Progenitor cell of endocrine pancreas (in vitro differentiated cells): ENCODE data around the gene GSK3B. TPM values are rescaled to one million over a fixed set of nuclear protein-coding genes. Genes with fewer than 3 reads are reported as not detected.
"Not testable (repeated sequence)": the region's sequence is repeated elsewhere in the genome, so short reads cannot be mapped to it uniquely, and the experiment has no call there.

Source experiments
- DNase-seq: peaks from one replicate; pipeline ENCODE4 v3.0.0; 2021; ENCODE audit warnings: low spot score; ENCODE audit not compliant: unreplicated experiment
- H3K27ac Mint-ChIP-seq: 2 replicates; pipeline ENCODE4 v1.8.0; 2021; ENCODE audit warnings: mild to moderate bottlenecking, moderate library complexity, mixed read lengths
- H3K27me3 Mint-ChIP-seq: 2 replicates; pipeline ENCODE4 v1.8.0; 2021; ENCODE audit warnings: mixed read lengths
- H3K36me3 Mint-ChIP-seq: 2 replicates; pipeline ENCODE4 v1.8.0; 2022; ENCODE audit warnings: mixed read lengths; ENCODE audit not compliant: insufficient read depth
- H3K4me1 Mint-ChIP-seq: 2 replicates; pipeline ENCODE4 v1.8.0; 2021; ENCODE audit warnings: low read depth, mixed read lengths
- H3K4me3 Mint-ChIP-seq: 2 replicates; pipeline ENCODE4 v1.8.0; 2021; ENCODE audit warnings: low read depth, mild to moderate bottlenecking, moderate library complexity, mixed read lengths
- H3K9me3 Mint-ChIP-seq: 2 replicates; pipeline ENCODE4 v1.8.0; 2021; ENCODE audit warnings: low read depth, mixed read lengths
- total RNA-seq: library from RNA; stranded (reverse); gene quantifications from 2 replicates; pipeline ENCODE4 v1.2.1, GENCODE V29; 2021
- TF ChIP-seq, protein P1 (sequence below): fragments of 200-600 bp; sonication (generic); IDR thresholded peaks from one replicate; pipeline ENCODE4 v1.5.0; 2021; ENCODE audit warnings: antibody characterized with exemption, mild to moderate bottlenecking; ENCODE audit not compliant: unreplicated experiment

GSK3B gene
- total RNA-seq, 1 donor from 2014 or later, result 80.0 TPM

DNA sequence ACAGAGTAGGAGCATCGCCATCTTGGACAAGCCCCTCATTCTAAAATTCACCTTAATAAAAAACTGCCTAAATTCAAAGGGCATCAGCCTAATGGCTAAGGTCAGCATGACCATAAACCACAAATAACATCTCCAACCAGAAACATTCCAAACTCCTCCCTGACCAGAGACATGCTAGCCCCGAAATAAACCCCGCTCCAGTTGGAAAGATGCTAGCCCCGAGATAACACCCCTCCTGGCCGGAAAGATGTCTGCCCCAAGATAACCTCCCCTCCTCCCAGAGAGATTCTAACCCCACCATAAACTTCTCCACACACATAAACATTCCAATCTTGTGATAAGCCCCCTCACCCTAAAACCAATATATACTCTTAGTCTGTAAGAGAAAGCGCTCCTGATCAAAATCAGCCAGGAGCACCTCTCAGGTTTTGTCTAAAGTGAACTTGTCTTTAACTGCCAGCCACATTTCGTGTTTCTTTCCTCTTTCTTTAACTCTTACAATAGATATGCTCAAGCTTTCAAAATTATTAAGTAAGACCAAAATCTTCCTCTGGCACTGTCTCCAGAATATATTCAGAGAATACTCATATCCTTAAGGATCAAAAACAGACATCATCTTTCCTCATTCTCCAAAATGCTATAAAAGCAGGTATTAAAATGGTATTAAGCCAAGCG lies 104.1 kb downstream of the GSK3B start:
- Mint-ChIP-seq H3K36me3 (peaks cover 41% of the 10 kb centered on the region), H3K9me3 (peaks cover 34% of the 10 kb centered on the region), H3K4me1 (peaks cover 8% of the 10 kb centered on the region)

DNA sequence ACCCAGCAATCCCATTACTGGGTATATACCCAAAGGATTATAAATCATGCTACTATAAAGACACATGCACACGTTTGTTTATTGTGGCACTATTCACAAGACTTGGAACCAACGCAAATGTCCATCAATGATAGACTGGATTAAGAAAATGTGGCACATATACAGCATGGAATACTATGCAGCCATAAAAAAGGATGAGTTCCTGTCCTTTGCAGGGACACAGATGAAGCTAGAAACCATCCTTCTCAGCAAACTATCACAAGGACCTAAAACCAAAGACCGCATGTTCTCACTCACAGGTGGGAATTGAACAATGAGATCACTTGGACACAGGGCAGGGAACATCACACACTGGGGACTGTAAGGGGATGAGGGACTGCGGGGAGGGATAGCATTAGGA lies 107.4 kb downstream of the GSK3B start:
- H3K4me3 Mint-ChIP-seq, H3K4me1 Mint-ChIP-seq, DNase-seq, H3K27ac Mint-ChIP-seq, H3K27me3 Mint-ChIP-seq: not testable (repeated sequence)
- Mint-ChIP-seq H3K36me3 (peaks cover 57% of the 10 kb centered on the region), H3K9me3 (peaks cover 56% of the 10 kb centered on the region)

More for the DNA sequence above, 104.1 kb downstream of the GSK3B start:
- Mint-ChIP-seq H3K4me3 (no peak overlapping the region), H3K27me3 (no peaks in the 10 kb centered on the region), H3K27ac (peak overlapping the region; percentile 21)
- TF ChIP-seq, protein P1, sequence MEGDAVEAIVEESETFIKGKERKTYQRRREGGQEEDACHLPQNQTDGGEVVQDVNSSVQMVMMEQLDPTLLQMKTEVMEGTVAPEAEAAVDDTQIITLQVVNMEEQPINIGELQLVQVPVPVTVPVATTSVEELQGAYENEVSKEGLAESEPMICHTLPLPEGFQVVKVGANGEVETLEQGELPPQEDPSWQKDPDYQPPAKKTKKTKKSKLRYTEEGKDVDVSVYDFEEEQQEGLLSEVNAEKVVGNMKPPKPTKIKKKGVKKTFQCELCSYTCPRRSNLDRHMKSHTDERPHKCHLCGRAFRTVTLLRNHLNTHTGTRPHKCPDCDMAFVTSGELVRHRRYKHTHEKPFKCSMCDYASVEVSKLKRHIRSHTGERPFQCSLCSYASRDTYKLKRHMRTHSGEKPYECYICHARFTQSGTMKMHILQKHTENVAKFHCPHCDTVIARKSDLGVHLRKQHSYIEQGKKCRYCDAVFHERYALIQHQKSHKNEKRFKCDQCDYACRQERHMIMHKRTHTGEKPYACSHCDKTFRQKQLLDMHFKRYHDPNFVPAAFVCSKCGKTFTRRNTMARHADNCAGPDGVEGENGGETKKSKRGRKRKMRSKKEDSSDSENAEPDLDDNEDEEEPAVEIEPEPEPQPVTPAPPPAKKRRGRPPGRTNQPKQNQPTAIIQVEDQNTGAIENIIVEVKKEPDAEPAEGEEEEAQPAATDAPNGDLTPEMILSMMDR, result no peak
- DNase-seq, result no peak

DNA sequence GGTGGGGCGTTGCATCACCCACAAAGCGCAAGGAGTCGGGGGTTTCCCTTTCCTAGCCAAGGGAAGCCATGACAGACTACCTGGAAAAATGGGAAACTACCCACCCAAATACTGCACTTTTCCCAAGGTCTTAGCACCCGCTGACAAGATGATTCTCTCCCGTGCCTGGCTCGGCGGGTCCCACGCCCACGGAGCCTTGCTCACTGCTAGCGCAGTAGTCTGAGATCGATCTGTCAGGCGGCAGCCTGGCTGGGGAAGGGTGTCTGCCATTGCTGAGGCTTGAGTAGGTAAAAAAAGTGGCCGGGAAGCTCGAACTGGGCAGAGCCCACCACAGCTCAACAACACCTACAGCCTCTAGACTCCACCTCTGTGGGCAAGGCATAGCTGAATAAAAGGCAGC lies 112.9 kb downstream of the GSK3B start:
- peaks cover 35% of the 10 kb centered on the region for H3K9me3 Mint-ChIP-seq
- H3K27me3 Mint-ChIP-seq, result no peaks in the 10 kb centered on the region

GRCh38 chr3:119978554-119979208 lies 115.6 kb downstream of the GSK3B start:
- DNase-seq, result no peak
- TF ChIP-seq, protein P1, result no peak
- peaks cover 15% of the 10 kb centered on the region for H3K9me3 Mint-ChIP-seq
- peaks cover 10% of the 10 kb centered on the region for H3K4me1 Mint-ChIP-seq
- no peak overlapping the region for H3K4me3 Mint-ChIP-seq
- H3K27me3 Mint-ChIP-seq, result no peaks in the 10 kb centered on the region
- H3K27ac Mint-ChIP-seq, result no peak overlapping the region
- H3K36me3 Mint-ChIP-seq, result peaks cover 41% of the 10 kb centered on the region

More for the DNA sequence above, 112.9 kb downstream of the GSK3B start:
- peaks cover 10% of the 10 kb centered on the region for H3K4me1 Mint-ChIP-seq
- H3K27ac Mint-ChIP-seq, result no peak overlapping the region
- H3K4me3 Mint-ChIP-seq, result no peak overlapping the region
- peaks cover 61% of the 10 kb centered on the region for H3K36me3 Mint-ChIP-seq
- TF ChIP-seq, protein P1, result no peak
- no peak for DNase-seq

- Mint-ChIP-seq H3K27me3 (no peaks in the 10 kb centered on the region), H3K4me3 (no peak overlapping the region), H3K9me3 (peaks cover 9% of the 10 kb centered on the region), H3K27ac (no peak overlapping the region), H3K4me1 (peaks cover 8% of the 10 kb centered on the region), H3K36me3 (peaks cover 37% of the 10 kb centered on the region)
- DNase-seq, result no peak
- TF ChIP-seq, protein P1, result no peak
Observed at GRCh38 chr3:119977353-119977752, 116.9 kb downstream of the GSK3B start.
